D721Med (cell line): ENCODE measurements around the gene ZNF343.
A peak's percentile ranks its signal among the peaks of the same experiment; 100 is the strongest.

ENCODE experiments used
- DNase-seq: peaks from one replicate; pipeline ENCODE4 v3.0.0; 2011; ENCODE audit warnings: low spot score; ENCODE audit not compliant: insufficient read length
- FAIRE-seq: peaks from 2 replicates; lab custom pipeline; 2011; peaks lifted over from hg19 to GRCh38; lab: Jason Lieb, UNC
- CTCF ChIP-seq: IDR thresholded peaks from 2 replicates; pipeline ENCODE4 v1.5.1; 2012; ENCODE audit warnings: mild to moderate bottlenecking, control low read depth; ENCODE audit not compliant: insufficient read depth; ENCODE audit errors: missing control alignments

Gene ZNF343

GRCh38 chr20:2460752-2461424 is 47.8 kb downstream of the ZNF343 start:
- FAIRE-seq (no peak), DNase-seq (no peak)
- TF ChIP-seq CTCF: no peak

DNA sequence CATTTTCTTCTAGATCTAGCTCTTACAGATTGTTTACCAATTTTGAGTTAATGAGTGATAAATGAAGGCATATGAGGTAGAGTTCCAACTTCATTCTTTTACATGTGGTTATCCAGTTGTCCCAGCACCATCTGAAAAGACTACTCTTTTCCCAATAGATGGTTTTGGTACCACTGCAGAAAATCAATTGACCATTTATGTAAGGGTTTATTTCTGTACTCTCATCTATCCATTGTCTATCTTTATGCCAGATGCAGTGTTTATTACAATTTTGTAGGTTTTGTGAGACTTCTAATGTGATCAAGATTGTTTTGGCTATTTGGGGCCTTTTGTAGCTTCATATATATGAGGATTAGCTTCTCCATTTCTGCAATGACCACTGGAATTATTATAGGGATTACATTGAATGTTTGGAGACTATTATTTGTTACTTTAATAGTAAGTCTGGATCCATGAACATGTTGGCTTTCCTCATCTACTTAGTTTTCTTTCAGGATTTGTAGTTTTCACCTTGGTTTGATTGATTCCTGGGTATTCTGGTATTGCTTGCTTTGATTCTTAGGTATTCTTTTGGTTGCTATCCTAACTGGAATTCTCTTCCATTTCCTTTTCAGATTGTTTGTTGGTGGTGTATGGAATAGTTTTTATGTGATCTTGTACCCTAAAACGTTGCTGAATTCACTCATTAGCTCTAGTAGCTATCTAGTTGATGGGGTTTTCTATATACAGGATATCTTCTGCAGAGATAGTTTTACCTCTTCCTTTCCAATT is 48.5 kb downstream of the ZNF343 start:
- FAIRE-seq: no peak
- no peak for TF ChIP-seq CTCF

DNA sequence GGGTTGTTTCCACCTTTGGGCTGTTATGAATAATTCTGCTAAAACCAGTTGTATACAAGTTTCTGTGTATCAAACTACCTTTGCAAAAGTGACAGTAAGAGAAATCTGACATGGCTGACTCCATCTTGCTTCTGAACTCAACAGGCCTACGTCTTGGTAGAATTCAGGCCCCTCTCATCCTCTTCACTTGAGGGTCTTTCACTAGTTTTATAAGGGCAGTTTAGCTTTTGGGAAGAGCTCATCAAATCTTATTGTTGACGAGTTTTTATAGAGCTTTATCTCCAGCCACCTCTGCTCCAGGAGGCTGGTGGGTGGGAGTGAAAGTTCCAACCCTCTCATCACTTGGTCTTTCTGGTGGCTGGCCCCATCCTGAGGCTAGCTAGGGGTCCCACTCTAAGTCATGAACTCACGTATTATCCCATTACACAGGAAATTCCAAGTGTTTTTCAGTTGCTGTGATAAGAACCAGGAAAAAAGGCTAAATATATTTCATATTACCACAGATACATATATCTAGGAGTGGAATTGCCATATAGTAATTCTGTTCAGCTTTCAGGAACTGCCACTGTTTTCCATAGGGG is 49.7 kb downstream of the ZNF343 start:
- no peak for TF ChIP-seq CTCF
- DNase-seq (no peak), FAIRE-seq (no peak)

More for the DNA sequence above, 48.5 kb downstream of the ZNF343 start:
- no peak for DNase-seq

DNA sequence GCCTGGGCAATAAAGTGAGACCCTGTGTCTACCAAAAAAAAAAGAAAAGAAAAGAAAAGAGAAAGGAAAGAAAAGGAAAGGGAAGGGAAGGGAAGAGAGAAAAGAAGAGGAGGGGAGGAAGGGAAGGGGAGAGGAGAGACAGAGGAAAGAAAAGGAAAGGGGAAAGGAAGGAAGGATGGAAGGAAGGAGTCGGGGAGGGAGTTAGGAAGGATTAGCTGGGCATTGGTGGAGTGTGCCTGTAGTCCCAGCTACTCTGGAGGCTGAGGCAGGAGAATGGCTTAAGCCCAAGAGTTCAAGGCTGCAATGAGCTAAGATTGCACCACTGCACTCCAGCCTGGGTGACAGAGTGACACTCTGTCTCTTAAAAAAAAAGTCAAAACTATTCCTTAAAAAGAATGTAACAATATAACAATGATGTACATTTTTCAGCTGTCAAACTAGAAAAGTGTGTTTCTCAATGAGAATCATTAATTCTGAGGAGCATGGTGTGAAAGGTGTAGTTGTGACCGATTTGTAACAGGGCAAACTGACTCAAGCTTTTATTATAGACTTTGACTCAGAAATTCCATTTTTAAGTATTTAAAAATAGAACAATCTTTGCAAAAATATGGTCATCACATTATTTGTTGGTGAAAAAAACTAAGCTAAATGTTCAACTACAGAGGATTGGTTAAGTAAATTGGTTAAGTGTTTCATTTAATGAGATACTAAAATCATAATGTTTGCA is 52.8 kb downstream of the ZNF343 start:
- no peak for TF ChIP-seq CTCF
- FAIRE-seq: no peak
- DNase-seq: no peak

- no peak for TF ChIP-seq CTCF
- FAIRE-seq: no peak
- DNase-seq: no peak
These were observed 54.9 kb downstream of the ZNF343 start for GRCh38 chr20:2453792-2454191.

GRCh38 chr20:2451939-2452732 is 56.6 kb downstream of the ZNF343 start:
- peak; percentile 74 for TF ChIP-seq CTCF
- DNase-seq (peak; percentile 27), FAIRE-seq (no peak)
